Astrocyte of the cerebellum (primary cell): ENCODE results near the gene PHIP.

ENCODE experiments used
- DNase-seq: peaks from one replicate; pipeline ENCODE4 v3.0.0-alpha.2; 2011; ENCODE audit warnings: low read depth
- H3K4me3 ChIP-seq: 2 replicates; pipeline ENCODE4 v1.5.1; 2011; ENCODE audit warnings: mild to moderate bottlenecking, low read depth, low read length, moderate library complexity
- CTCF ChIP-seq: IDR thresholded peaks from 2 replicates; pipeline ENCODE4 v1.5.1; 2012; ENCODE audit warnings: low read length, low read depth, moderate library complexity, mild to moderate bottlenecking; ENCODE audit errors: missing control alignments
- in situ Hi-C: cut with HindIII; loops from 2 replicates; pipeline ENCODE4 v1.10.0; 2017; ENCODE audit warnings: low sequenced_read_pairs

The PHIP gene

GRCh38 chr6:79072640-79073181 lies 5.3 kb downstream of the PHIP start:
- in situ Hi-C loops, result no loop called here
- no peak overlapping the region for H3K4me3 ChIP-seq
- TF ChIP-seq CTCF, result no peak
- no peak for DNase-seq

DNA sequence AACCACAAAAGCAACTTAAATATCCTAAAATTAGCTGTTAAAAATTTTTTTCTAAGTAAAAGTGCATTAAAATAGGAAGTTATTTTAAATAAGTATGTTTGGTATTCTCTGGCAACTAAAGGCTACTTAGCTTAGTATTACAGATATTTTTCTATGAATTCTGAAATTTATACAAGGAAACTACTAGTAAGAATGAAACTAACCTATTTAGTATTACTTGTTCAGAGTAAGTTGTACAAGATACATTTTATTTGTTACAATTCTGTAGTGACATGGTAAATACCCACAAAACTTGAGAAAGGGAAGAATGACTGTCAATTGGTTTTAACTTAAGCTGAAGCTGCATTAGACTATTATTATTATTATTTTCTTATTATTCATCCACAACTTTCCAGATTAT lies 6.5 kb downstream of the PHIP start:
- TF ChIP-seq CTCF, result no peak
- H3K4me3 ChIP-seq, result no peak overlapping the region
- in situ Hi-C loops, result no loop called here
- DNase-seq, result no peak

GRCh38 chr6:79070206-79070825 lies 7.7 kb downstream of the PHIP start:
- DNase-seq, result no peak
- TF ChIP-seq CTCF, result no peak
- in situ Hi-C loops, result no loop called here
- no peak overlapping the region for H3K4me3 ChIP-seq

DNA sequence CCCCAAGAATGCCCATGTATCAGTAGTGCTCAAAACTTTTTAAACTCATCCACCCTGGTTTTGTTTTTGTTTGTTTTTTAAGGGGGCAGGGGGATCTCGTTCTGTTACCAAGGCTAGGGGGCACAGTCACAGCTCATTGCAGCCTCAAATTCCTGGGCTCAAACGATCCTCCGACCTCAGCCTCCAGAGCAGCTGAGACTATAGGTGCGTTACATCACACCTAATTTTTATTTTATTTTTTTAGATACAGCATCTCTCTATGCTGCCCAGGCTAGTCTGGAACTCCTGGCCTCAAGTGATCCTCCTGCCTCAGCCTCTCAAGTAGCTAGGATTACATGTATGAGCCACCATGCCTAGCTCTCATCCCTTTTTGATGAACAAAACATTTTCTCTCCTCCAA lies 11.2 kb downstream of the PHIP start:
- H3K4me3 ChIP-seq, result no peak overlapping the region
- DNase-seq, result no peak
- TF ChIP-seq CTCF, result no peak
- in situ Hi-C loops, result no loop called here

GRCh38 chr6:79066330-79066729 lies 11.7 kb downstream of the PHIP start:
- TF ChIP-seq CTCF, result no peak
- in situ Hi-C loops, result no loop called here
- DNase-seq, result no peak
- H3K4me3 ChIP-seq, result no peak overlapping the region

GRCh38 chr6:79065232-79065631 lies 12.8 kb downstream of the PHIP start:
- in situ Hi-C loops, result no loop called here
- DNase-seq, result no peak
- TF ChIP-seq CTCF, result no peak
- no peak overlapping the region for H3K4me3 ChIP-seq
